ENCODE data around the gene ZNF655.
"Not testable (repeated sequence)": the region's sequence is repeated elsewhere in the genome, so short reads cannot be mapped to it uniquely, and the experiment has no call there.

The ZNF655 gene

GRCh38 chr7:99561737-99562051 is 3.3 kb downstream of the ZNF655 start:
- DNase-seq = no peak

GRCh38 chr7:99562114-99562784 is 3.8 kb downstream of the ZNF655 start:
- DNase-seq = no peak

- peak; percentile 25 for DNase-seq
These were observed 4.4 kb downstream of the ZNF655 start for GRCh38 chr7:99562832-99563231.

GRCh38 chr7:99563650-99564049 is 5.2 kb downstream of the ZNF655 start:
- DNase-seq = no peak

GRCh38 chr7:99568770-99569169 is 10.3 kb downstream of the ZNF655 start:
- not testable (repeated sequence) for DNase-seq

GRCh38 chr7:99571768-99572167 is 13.3 kb downstream of the ZNF655 start:
- DNase-seq = no peak

- no peak for DNase-seq
These were observed 14.8 kb downstream of the ZNF655 start for GRCh38 chr7:99573257-99573656.

- DNase-seq = no peak
These were observed 17.8 kb downstream of the ZNF655 start for GRCh38 chr7:99576251-99576650.

GRCh38 chr7:99579281-99579955 is 21.0 kb downstream of the ZNF655 start:
- DNase-seq = peak; percentile 21

GRCh38 chr7:99579956-99580777 is 21.7 kb downstream of the ZNF655 start:
- peak; percentile 39 for DNase-seq

GRCh38 chr7:99580778-99581332 is 22.4 kb downstream of the ZNF655 start:
- not testable (repeated sequence) for DNase-seq

GRCh38 chr7:99588868-99589267 is 30.4 kb downstream of the ZNF655 start:
- no peak for DNase-seq

- DNase-seq = no peak
These were observed 36.7 kb downstream of the ZNF655 start for GRCh38 chr7:99594948-99595745.

- no peak for DNase-seq
These were observed 38.0 kb downstream of the ZNF655 start for GRCh38 chr7:99596408-99596955.

GRCh38 chr7:99597762-99598501 is 39.5 kb downstream of the ZNF655 start, which contains the start of gene TMEM225B:
TSS of gene TMEM225B (plus strand) at chr7:99598267. CDS start at chr7:99604389, 6,122 bp downstream.
- DNase-seq = no peak

- no peak for DNase-seq
These were observed 41.4 kb downstream of the ZNF655 start for GRCh38 chr7:99599836-99600235.

- DNase-seq = no peak
These were observed 43.3 kb downstream of the ZNF655 start for GRCh38 chr7:99601656-99602310.

GRCh38 chr7:99605527-99605926 is 47.1 kb downstream of the ZNF655 start:
- no peak for DNase-seq

- no peak for DNase-seq
These were observed 48.1 kb downstream of the ZNF655 start for GRCh38 chr7:99606531-99606930.

- DNase-seq = no peak
These were observed 49.1 kb downstream of the ZNF655 start for GRCh38 chr7:99607548-99607947.

- DNase-seq = no peak
These were observed 56.1 kb downstream of the ZNF655 start for GRCh38 chr7:99614495-99614894.

All from hematopoietic multipotent progenitor cell treated with erythropoietin and hydrocortisone succinate and interleukin-3 and kit ligand, for 6 days (in vitro differentiated cells).